GM12875 (cell line): ENCODE data around the gene CAPZB.
A peak's percentile ranks its signal among the peaks of the same experiment; 100 is the strongest.

Source experiments
- H3K4me3 ChIP-seq: one replicate; pipeline ENCODE4 v1.5.1; 2011; ENCODE audit warnings: low read depth, low read length, control low read depth
- TF ChIP-seq, protein P1 (sequence below): IDR thresholded peaks from 2 replicates; pipeline ENCODE4 v1.5.1; 2011; ENCODE audit warnings: low read depth, mild to moderate bottlenecking, control low read depth, inconsistent platforms, low read length, moderate library complexity, borderline replicate concordance; ENCODE audit not compliant: insufficient read depth

Gene CAPZB

DNA sequence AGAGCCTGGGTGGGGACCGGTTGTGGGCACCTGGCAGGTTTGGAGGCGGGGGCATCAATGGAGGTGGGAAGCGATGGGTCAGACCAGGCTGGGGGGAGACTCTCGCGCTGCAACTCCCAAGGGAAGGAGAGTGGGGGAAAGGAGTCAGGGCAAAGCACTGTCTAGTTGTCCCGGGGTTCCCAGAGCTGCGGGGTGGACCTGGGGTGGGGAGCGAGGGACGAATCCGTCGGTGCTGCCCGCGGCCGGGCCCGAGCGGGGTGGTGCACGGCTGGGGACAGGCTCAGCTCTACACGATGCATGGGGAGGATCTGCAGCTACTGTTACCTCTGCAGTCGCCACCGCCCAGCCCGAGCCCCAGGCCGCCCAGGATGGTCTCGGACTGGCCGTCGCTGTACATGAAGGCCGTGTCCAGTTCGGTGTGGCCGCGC is 173.8 kb downstream of the CAPZB start:
- peak overlapping the region; percentile 98 for H3K4me3 ChIP-seq
- TF ChIP-seq, protein P1, sequence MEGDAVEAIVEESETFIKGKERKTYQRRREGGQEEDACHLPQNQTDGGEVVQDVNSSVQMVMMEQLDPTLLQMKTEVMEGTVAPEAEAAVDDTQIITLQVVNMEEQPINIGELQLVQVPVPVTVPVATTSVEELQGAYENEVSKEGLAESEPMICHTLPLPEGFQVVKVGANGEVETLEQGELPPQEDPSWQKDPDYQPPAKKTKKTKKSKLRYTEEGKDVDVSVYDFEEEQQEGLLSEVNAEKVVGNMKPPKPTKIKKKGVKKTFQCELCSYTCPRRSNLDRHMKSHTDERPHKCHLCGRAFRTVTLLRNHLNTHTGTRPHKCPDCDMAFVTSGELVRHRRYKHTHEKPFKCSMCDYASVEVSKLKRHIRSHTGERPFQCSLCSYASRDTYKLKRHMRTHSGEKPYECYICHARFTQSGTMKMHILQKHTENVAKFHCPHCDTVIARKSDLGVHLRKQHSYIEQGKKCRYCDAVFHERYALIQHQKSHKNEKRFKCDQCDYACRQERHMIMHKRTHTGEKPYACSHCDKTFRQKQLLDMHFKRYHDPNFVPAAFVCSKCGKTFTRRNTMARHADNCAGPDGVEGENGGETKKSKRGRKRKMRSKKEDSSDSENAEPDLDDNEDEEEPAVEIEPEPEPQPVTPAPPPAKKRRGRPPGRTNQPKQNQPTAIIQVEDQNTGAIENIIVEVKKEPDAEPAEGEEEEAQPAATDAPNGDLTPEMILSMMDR, result no peak

DNA sequence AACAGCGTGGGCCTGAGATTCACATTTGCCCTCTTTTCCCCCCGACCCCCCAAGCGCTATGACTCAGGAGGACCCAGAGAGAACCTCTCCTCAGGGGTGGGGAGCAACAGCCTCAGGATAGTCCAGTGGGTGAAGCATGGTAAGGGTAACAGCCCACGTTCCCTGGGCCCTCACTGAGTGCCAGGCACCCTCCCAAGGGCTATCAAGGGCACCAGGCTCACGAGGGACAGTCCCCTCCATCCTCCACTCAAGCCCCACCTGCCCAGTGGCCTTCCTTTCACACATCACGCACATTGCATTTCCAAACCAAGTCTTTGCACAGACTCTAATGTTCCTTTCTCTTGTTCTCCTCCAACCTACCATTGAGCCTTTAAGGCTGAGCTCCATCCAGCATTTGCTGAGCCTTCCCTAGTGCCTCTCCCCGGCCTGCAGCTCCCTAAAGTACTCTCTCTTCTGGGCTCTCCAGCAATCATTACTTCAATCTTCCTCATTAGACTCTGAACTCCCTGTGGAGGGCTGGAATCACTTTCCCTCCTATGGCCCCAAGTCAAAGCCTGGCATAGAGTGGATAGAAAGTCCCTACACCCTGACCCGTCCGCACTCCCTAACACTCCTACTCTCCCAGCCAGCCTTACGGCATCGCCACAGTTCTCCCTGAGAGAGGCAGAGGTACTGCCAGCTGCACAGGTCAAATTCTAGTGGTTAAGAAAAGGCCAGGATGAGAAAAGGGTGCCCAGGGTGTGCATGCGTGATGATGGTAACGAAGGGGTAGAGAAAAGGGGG is 174.4 kb downstream of the CAPZB start:
- H3K4me3 ChIP-seq, result peak overlapping the region; percentile 98
- TF ChIP-seq, protein P1, result no peak

DNA sequence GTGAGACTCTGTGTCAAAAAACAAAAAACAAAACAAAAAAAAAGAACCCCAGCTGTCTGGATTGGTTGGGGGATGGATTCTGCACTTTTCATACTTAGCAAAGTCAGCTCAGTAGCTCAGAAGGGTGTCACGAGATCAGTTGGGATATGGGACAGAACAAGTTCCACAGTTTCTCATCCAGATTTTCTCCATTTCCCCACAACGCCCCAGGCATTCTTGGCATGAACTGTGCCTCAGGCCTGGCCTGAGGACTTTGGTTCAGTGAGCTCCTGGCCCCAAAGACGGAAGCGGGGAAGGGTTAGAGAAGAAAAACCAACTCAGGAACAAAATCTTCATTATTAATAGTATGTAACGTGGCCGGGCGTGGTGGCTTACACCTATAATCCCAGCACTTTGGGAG is 175.3 kb downstream of the CAPZB start:
- TF ChIP-seq, protein P1, result no peak
- no peak overlapping the region for H3K4me3 ChIP-seq

DNA sequence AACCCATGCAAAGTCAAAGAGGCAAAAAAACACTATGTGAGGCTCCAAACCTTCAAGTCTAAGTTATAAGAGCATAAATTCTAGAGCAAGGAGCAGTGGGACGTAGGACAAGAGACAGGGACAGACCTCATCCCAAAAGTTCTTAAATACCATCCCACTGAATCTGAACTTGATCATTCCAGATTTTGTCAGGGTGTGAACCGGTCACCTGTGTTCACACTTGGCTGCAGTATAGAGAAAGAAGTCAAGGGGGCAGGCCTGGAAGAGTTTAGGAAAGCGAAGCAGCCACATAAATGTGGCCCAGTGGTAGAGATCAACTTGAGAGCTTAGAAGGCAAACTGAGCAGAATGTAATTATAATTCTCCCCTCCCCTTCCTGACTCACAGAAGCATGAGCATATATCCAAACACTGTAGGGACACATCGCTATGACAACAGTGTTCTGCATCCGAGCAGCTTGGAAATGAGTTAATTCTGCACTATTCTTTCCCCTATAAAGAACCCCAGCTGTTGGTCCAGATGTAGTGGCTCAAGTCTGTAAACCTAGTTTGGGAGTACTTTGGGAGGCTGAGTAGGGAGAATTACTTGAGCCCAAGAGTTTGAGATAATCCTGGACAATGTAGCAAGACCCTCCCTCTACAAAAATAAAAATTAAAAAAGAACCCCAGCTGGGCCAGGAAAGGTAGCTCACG is 176.1 kb downstream of the CAPZB start:
- H3K4me3 ChIP-seq, result no peak overlapping the region
- TF ChIP-seq, protein P1, result no peak

DNA sequence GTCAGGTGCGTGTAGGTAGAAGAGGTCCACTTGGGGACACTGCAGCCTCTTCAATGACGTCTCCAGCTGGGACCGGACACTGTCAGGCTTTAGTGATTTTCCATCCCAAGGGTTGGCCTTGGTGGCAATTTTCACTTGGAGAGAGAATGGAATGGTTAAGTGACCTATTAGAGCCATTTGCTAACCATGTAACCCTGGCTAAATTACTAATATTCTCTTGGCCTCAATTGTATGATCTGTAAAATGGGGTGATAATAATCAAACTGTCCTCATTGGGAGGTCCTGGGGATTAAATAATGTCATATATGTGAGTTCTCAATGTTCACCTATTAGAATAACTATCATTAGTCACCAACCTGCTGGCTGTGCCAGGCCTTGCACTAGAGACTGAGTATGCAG is 176.8 kb downstream of the CAPZB start:
- no peak overlapping the region for H3K4me3 ChIP-seq
- TF ChIP-seq, protein P1, result no peak

DNA sequence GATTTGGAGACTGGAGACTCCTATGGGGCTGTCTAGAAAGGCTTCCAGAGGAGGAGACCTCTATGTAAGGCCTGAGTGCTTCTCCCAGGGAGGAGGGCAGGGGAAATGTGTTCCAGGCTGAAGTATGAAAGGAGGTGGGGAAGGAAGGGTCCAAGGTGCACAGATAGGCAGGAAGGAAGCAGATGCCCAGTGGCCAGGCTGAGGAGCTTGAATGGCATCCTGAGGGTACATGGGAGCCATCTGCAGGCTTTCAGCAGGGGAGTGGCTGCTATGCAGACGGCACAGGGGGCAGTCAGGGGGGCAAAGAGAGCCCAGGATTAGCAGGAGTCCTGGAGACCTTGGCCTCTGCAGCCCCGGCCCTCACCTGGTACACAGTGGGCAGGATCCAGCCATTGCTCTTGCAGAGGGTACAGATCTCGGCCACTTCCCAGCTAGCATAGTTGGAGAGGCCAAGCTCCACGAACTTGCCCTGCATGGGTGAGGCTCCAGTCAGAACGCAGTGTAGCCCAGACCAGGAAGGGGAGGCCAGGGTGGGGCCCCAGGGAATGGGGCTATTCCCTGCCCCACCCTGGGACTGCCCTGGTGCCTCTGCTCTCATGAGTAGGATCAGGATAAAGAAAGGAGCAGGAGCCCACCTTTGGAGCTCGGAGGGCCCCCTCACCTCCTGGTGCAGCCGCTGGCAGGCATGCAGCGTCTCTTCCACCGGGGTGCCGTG is 177.4 kb downstream of the CAPZB start:
- TF ChIP-seq, protein P1, result no peak
- H3K4me3 ChIP-seq, result no peak overlapping the region
